Endothelial cell of umbilical vein (primary cell): ENCODE data around the gene DPH1.

Experiments
- CTCF ChIP-seq, 2 donors: IDR thresholded peaks; 1 replicate in 1 of 2; 2 replicates in 1 of 2; pipeline ENCODE4 v1.5.1; 2011; ENCODE audit warnings: low read length in 2 of 2, mild to moderate bottlenecking in 2 of 2, moderate library complexity in 2 of 2, control low read depth in 1 of 2, inconsistent platforms in 1 of 2, low read depth in 1 of 2; ENCODE audit not compliant: insufficient read depth in 1 of 2; ENCODE audit errors: extremely low read depth in 1 of 2
- EZH2 ChIP-seq: IDR thresholded peaks from 2 replicates; pipeline ENCODE4 v1.6.1; 2012; ENCODE audit warnings: borderline replicate concordance, low read depth, mild to moderate bottlenecking, moderate library complexity, low read length, inconsistent platforms; ENCODE audit not compliant: severe bottlenecking
- GATA2 ChIP-seq: IDR thresholded peaks from 2 replicates; pipeline ENCODE4 v1.7.0; 2011; ENCODE audit warnings: low read depth, mild to moderate bottlenecking, moderate library complexity, mixed read lengths, low read length; ENCODE audit not compliant: insufficient read length, insufficient read depth
- MAX ChIP-seq: IDR thresholded peaks from 2 replicates; pipeline ENCODE4 v1.6.1; 2011; ENCODE audit not compliant: insufficient read depth, insufficient read length
- POLR2A ChIP-seq: IDR thresholded peaks from 2 replicates; pipeline ENCODE4 v1.6.1; 2012; ENCODE audit warnings: low read depth, mild to moderate bottlenecking, control low read depth, low read length
- POLR2AphosphoS5 ChIP-seq: IDR thresholded peaks from 2 replicates; pipeline ENCODE4 v1.6.1; 2012; ENCODE audit warnings: low read depth, mild to moderate bottlenecking, control low read depth, low read length, moderate library complexity; ENCODE audit not compliant: insufficient read depth

- TF ChIP-seq GATA2 (no peak), CTCF (IDR thresholded peaks at IDR 0.05; ENCODE audit: extremely low read depth in 1 of 2, insufficient read depth in 1 of 2, low read depth in 1 of 2, low read length in 2 of 2) (no peak), EZH2 (no peak), POLR2AphosphoS5 (no peak), POLR2A (no peak), MAX (no peak)
These were observed 35.2 kb upstream of the DPH1 start for GRCh38 chr17:1994707-1995106.
